SH-SY5Y (cell line): ENCODE results near the gene CCDC43.

Experiments used
- GATA2 ChIP-seq: IDR thresholded peaks from 2 replicates; pipeline ENCODE4 v1.6.1; 2011; ENCODE audit warnings: mild to moderate bottlenecking, low read depth, low read length
- GATA3 ChIP-seq: IDR thresholded peaks from 2 replicates; pipeline ENCODE4 v1.6.1; 2011; ENCODE audit warnings: low read depth, mild to moderate bottlenecking, low read length, moderate library complexity

The CCDC43 gene

DNA sequence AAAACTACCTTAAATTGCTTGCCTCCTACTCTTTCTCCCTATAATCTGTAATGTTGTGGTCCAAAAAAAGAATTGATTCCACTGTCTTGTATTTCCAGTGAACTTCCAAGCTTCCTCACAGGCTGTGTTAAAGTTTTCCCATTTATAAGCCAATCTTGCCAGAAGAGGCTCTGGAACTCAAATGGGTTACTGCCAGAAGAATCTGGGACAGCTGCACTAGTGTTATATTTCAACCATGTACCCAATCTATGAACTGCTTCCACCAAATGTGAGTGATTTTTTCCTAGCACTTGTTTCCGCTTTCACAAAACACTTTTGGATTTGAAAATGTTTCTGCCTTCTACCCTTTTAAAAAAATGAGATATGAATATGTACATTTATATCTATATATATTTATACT is 1.8 kb downstream of the CCDC43 start:
- TF ChIP-seq GATA2, result no peak
- no peak for TF ChIP-seq GATA3

- TF ChIP-seq GATA3 (no peak), GATA2 (no peak)
These were observed 12.4 kb downstream of the CCDC43 start for GRCh38 chr17:44677136-44677535.

GRCh38 chr17:44673893-44674292 is 15.7 kb downstream of the CCDC43 start:
- no peak for TF ChIP-seq GATA3
- TF ChIP-seq GATA2, result no peak

DNA sequence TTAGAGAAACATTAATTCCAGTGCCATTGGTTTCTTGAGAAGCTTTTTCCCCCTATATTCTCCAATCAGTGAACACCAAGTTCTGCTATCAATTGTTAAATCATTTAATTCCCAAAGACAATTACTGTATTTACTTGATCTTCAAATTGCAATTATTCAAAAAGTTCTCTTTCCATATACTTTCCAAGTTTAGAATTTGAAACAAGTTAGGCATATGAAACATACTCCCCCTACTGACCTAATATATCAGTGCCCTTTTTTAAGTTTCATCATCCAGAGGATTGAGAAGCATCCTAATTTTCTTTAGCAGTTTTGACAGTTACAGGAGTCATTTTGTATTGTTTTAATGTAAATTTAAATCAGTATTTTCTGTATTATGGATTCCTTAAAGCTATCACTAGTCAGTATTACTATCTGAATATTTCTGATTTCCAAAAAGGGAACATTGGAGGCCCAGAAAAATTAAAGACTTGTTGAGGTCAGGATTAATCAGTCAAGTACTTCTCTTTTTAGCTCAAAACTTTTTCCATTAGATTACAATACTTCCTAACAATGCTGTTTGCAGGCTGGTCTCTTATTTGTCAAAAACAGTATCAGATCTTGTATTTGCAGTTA is 17.0 kb downstream of the CCDC43 start:
- no peak for TF ChIP-seq GATA2
- no peak for TF ChIP-seq GATA3

DNA sequence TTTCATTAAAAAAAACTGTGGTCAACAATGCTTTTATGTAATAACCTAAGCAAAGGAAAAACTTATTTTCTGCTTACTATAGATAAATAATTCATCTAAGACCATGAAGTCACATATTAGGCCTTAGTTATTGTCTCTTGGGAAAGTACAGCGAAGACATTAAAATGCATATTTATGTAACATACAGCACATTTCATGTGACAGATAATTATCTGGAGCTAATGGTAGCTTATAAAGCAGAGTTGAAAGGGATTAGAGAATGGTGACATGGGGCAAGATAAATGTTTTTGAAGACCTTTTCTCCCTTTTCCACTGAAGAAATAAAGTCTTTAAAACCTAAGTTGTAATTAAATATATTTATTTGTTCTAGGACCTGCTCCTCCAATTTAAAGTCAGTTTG is 23.6 kb downstream of the CCDC43 start:
- TF ChIP-seq GATA3 (no peak), GATA2 (no peak)

DNA sequence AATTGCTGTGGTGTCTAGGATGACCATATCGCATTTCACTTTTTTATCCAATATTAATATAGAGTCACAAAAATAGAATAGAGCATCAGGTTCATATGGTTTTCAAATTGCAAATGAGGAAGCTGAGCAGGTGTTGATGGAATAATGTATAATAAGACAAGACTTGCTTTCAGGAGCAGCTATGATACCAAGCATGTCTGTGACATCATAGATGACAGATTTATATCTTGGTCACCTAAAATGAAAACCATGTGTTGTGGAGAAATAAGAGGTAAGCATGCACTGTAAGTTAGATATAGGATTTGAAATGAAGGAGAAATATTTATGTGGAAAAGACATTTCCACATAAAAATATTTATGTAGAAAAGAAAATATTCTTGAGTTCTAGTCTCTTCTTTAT is 24.7 kb downstream of the CCDC43 start:
- TF ChIP-seq GATA3 (no peak; the same call in 1 of the 2 replicates), GATA2 (no peak)

DNA sequence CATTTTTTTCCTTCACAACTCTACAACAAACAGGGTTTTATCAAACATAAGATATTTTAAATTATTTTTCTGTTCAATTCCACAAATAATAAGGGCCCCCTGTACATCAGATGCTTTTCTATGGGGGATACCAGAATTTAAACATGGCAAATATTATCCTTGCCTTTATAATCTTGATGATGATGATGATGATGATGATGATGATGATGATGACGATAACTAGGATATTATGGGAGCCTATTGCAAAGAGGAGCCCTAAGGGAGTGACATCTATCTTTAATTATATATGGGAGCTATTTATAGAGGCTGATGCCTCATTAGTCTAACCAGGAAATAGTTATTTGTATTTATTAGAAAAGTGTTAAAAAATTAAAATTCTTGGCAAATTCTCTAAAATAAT is 26.5 kb downstream of the CCDC43 start:
- TF ChIP-seq GATA2, result no peak
- no peak for TF ChIP-seq GATA3

GRCh38 chr17:44661835-44662234 is 27.7 kb downstream of the CCDC43 start:
- TF ChIP-seq GATA2 (no peak), GATA3 (no peak)

GRCh38 chr17:44655983-44656710 is 33.4 kb downstream of the CCDC43 start, which contains the start of gene MEIOC:
MEIOC (plus strand) TSS chr17:44656468; CDS start chr17:44656614, 146 bp downstream.
- no peak for TF ChIP-seq GATA3
- TF ChIP-seq GATA2, result no peak

- TF ChIP-seq GATA3 (no peak), GATA2 (no peak)
These were observed 35.6 kb downstream of the CCDC43 start for GRCh38 chr17:44653954-44654353.

GRCh38 chr17:44653384-44653783 is 36.2 kb downstream of the CCDC43 start:
- TF ChIP-seq GATA2 (no peak), GATA3 (no peak)

DNA sequence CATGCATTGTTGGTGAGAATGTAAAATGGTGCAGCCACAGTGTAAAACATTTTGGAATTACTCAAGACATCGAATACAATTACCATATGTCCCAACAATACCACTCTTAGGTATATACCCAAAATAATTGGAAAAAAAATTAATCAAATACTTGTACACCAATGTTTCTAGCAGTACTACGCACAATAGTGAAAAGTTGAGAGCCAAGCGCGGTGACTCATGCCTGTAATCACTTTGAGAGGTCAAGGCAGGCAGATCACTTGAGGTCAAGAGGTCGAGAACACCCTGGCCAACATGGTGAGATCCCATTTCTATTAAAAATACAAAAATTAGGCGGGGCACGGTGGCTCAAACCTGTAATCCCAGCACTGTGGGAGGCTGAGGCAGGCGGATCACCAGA is 36.8 kb downstream of the CCDC43 start:
- TF ChIP-seq GATA2 (no peak), GATA3 (no peak)

- no peak for TF ChIP-seq GATA3
- no peak for TF ChIP-seq GATA2
These were observed 38.3 kb downstream of the CCDC43 start for GRCh38 chr17:44651228-44651627.

DNA sequence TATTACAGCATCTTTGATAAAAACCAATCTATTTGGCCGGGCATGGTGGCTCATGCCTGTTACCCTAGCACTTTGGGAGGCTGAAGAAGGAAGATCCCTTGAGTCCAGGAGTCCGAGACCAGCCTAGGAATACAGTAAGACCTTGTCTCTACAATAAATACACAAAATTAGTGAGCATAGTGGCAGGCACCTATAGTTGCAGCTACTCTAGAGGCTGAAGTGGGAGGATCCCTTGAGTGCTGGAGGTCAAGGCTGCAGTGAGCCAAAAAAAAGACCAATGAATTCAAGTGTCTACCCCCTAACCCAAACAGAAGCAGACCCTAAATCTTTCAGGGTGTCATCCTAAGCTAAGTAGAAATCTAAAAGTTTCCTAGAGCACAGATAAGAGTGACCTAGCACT is 40.6 kb downstream of the CCDC43 start:
- TF ChIP-seq GATA2 (no peak), GATA3 (no peak)

GRCh38 chr17:44647736-44648135 is 41.8 kb downstream of the CCDC43 start:
- TF ChIP-seq GATA2, result no peak
- no peak for TF ChIP-seq GATA3

DNA sequence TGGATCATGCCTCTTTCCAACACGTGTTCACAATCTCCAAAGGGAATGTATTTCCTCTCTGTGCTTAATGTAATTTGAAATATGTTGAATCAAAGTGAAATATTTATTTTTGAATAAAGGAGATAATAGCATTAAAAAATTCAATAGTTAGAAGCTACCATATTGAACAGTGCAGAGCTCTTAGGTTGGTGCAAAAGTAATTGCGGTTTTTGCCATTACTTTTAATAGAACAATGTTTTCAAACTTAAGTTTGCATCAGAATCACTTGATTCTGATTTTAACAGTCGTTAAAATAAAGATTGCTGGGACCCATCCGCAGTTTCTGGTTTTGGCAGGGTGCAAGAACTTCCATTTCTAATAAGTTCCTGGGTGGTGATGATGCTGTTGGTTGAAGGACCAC is 43.3 kb downstream of the CCDC43 start:
- no peak for TF ChIP-seq GATA3
- no peak for TF ChIP-seq GATA2
